Naive thymus-derived CD8-positive, alpha-beta T cell (primary cell): ENCODE results near the gene TNRC18. TPM values are rescaled to one million over a fixed set of nuclear protein-coding genes. Genes with fewer than 3 reads are reported as not detected.
"Not testable (repeated sequence)": the region's sequence is repeated elsewhere in the genome, so short reads cannot be mapped to it uniquely, and the experiment has no call there.

Experiments used
- ATAC-seq, 2 donors: fragments of 150-1000 bp; cut with Tn5 transposase in 1 of 2; sonication (Bioruptor Pico), chemical (Tn5 transposase) in 1 of 2; 1 replicate in 1 of 2; 2 replicates in 1 of 2; pipeline ENCODE4 v1.10.0; 2021; ENCODE audit warnings: mild to moderate bottlenecking in 2 of 2, moderate library complexity in 2 of 2
- POLR2A ChIA-PET: fragments of 350-600 bp; sonication (Branson Sonifier 250); formaldehyde crosslinking; loops from one replicate; lab custom pipeline; 2021; ENCODE audit warnings: antibody characterized with exemption; lab: Charles Lee
- DNase-seq, 10 donors: peaks; one replicate each; pipeline versions ENCODE4 v3.0.0 to v3.0.0-alpha.2; 2020 to 2022
- H3K27ac Mint-ChIP-seq, 10 donors: one replicate each; pipeline ENCODE4 v1.8.0; 2020 to 2022; ENCODE audit warnings: mild to moderate bottlenecking in 10 of 10, mixed read lengths in 10 of 10, moderate library complexity in 4 of 10, inconsistent platforms in 1 of 10
- H3K27me3 Mint-ChIP-seq, 5 donors: one replicate each; pipeline ENCODE4 v1.8.0; 2021 to 2022; ENCODE audit warnings: mixed read lengths in 5 of 5
- H3K36me3 Mint-ChIP-seq, 3 donors: one replicate each; pipeline ENCODE4 v1.8.0; 2020 to 2022; ENCODE audit warnings: mixed read lengths in 3 of 3, mild to moderate bottlenecking in 2 of 3, inconsistent platforms in 1 of 3
- H3K4me1 Mint-ChIP-seq, 4 donors: one replicate each; pipeline ENCODE4 v1.8.0; 2021 to 2022; ENCODE audit warnings: mixed read lengths in 4 of 4
- H3K4me3 Mint-ChIP-seq, 10 donors: one replicate each; pipeline ENCODE4 v1.8.0; 2020 to 2022; ENCODE audit warnings: mild to moderate bottlenecking in 10 of 10, mixed read lengths in 10 of 10, moderate library complexity in 6 of 10, inconsistent platforms in 1 of 10
- H3K9me3 Mint-ChIP-seq, 9 donors: one replicate each; pipeline ENCODE4 v1.8.0; 2020 to 2022; ENCODE audit warnings: mixed read lengths in 9 of 9, mild to moderate bottlenecking in 3 of 9, inconsistent platforms in 1 of 9, moderate library complexity in 1 of 9
- polyA plus RNA-seq, 3 donors: library from polyadenylated mRNA; unstranded; fragments of 300-500 nt; fragmentation: Illumina TruSeq; gene quantifications; one replicate each; pipeline ENCODE4 v1.2.3, GENCODE V29; 2021
- total RNA-seq, 8 experiments: library from RNA in 2 of 8; stranded (reverse) in 2 of 8; gene quantifications; one replicate each; pipeline ENCODE4 v1.2.3 and lab custom pipeline; 2021 to 2026

Gene TNRC18
- 10 to 100 TPM; 41.0 to 42.7 TPM for total RNA-seq
- 1 to 10 TPM in 2 of 3 donors, under 1 TPM in 1; 0.59 to 1.6 (median 1.0) TPM for polyA plus RNA-seq
- 75.1 to 145 (median 90.9) reads per million in 6 experiments for total RNA-seq (lab: John Stamatoyannopoulos, UW)

GRCh38 chr7:5423306-5423975 is at the start of gene TNRC18:
TSS of gene TNRC18 (minus strand) at chr7:5423834. CDS start at chr7:5421246, 2,588 bp downstream.
- peak in 1 of 2 donors; percentile 19 for ATAC-seq
- peak within 1 kb of the TSS in 6 of 10 donors; percentile 36 to 70 (median 54) for H3K27ac Mint-ChIP-seq
- peak within 1 kb of the TSS; percentile 68 to 88 (median 84) for H3K4me3 Mint-ChIP-seq
- POLR2A ChIA-PET, result interaction anchor here (0.7 to 2.8 kb wide), 3 partner anchors 24 to 97 kb away, joined by 3 to 14 read pairs (median 5); no protein-coding TSS in a partner anchor
- H3K27me3 Mint-ChIP-seq, result peaks cover 13 to 66% (median 42%) of the 10 kb centered on the region in 5 donors
- DNase-seq, result peak in 3 of 10 donors; percentile 21 to 26 (median 24)
- H3K9me3 Mint-ChIP-seq, result no peaks in the 10 kb centered on the region
- peaks cover 13 to 62% (median 48%) of the 10 kb centered on the region in 4 donors for H3K4me1 Mint-ChIP-seq
- peaks cover 0 to 5% (median 0%) of the 10 kb centered on the region in 3 donors for H3K36me3 Mint-ChIP-seq

- no peak for ATAC-seq
- H3K27ac Mint-ChIP-seq, result peak overlapping the region in 1 of 10 donors; percentile 56
- POLR2A ChIA-PET, result no interaction called here
- no peak for DNase-seq
- peaks cover 0 to 2% (median 2%) of the 10 kb centered on the region in 3 donors for H3K36me3 Mint-ChIP-seq
- no peaks in the 10 kb centered on the region for H3K27me3 Mint-ChIP-seq
- H3K4me1 Mint-ChIP-seq, result peaks cover 0 to 5% (median 2%) of the 10 kb centered on the region in 4 donors
- no peaks in the 10 kb centered on the region for H3K9me3 Mint-ChIP-seq
- H3K4me3 Mint-ChIP-seq, result no peak overlapping the region
Observed at GRCh38 chr7:5472432-5473315, 49.0 kb upstream of the TNRC18 start.

- H3K27ac Mint-ChIP-seq, H3K27me3 Mint-ChIP-seq, DNase-seq, H3K4me3 Mint-ChIP-seq, POLR2A ChIA-PET, H3K36me3 Mint-ChIP-seq, ATAC-seq, H3K4me1 Mint-ChIP-seq, H3K9me3 Mint-ChIP-seq: not testable (repeated sequence)
Observed at GRCh38 chr7:5471623-5472022, 48.0 kb upstream of the TNRC18 start.

- POLR2A ChIA-PET, result no interaction called here
- no peak overlapping the region for H3K4me3 Mint-ChIP-seq
Observed at GRCh38 chr7:5470816-5471215, 47.2 kb upstream of the TNRC18 start.

GRCh38 chr7:5470167-5470532 is 46.5 kb upstream of the TNRC18 start:
- DNase-seq (no peak), ATAC-seq (no peak)
- Mint-ChIP-seq H3K36me3 (peaks cover 0 to 2% (median 2%) of the 10 kb centered on the region in 3 donors), H3K9me3 (no peaks in the 10 kb centered on the region), H3K27me3 (no peaks in the 10 kb centered on the region), H3K4me1 (peaks cover 0 to 4% (median 0%) of the 10 kb centered on the region in 4 donors), H3K4me3 (no peak overlapping the region), H3K27ac (no peak overlapping the region)
- POLR2A ChIA-PET, result no interaction called here

More at GRCh38 chr7:5470816-5471215, 47.2 kb upstream of the TNRC18 start:
- no peaks in the 10 kb centered on the region for H3K27me3 Mint-ChIP-seq
- H3K9me3 Mint-ChIP-seq, result no peaks in the 10 kb centered on the region
- ATAC-seq (no peak), DNase-seq (no peak)
- no peak overlapping the region for H3K27ac Mint-ChIP-seq
- H3K36me3 Mint-ChIP-seq, result peaks cover 0 to 2% (median 2%) of the 10 kb centered on the region in 3 donors
- peaks cover 0 to 4% (median 0%) of the 10 kb centered on the region in 4 donors for H3K4me1 Mint-ChIP-seq

- Mint-ChIP-seq H3K36me3 (peaks cover 0 to 2% (median 2%) of the 10 kb centered on the region in 3 donors), H3K9me3 (no peaks in the 10 kb centered on the region), H3K4me1 (peaks cover 0 to 4% (median 0%) of the 10 kb centered on the region in 4 donors), H3K27ac (no peak overlapping the region), H3K27me3 (no peaks in the 10 kb centered on the region), H3K4me3 (peak overlapping the region in 1 of 10 donors; percentile 8)
- POLR2A ChIA-PET, result no interaction called here
- no peak for ATAC-seq
- no peak for DNase-seq
Observed at GRCh38 chr7:5469375-5470166, 45.9 kb upstream of the TNRC18 start.

- Mint-ChIP-seq H3K27me3 (no peaks in the 10 kb centered on the region), H3K4me1 (peaks cover 0 to 4% (median under 1%) of the 10 kb centered on the region in 4 donors), H3K4me3 (no peak overlapping the region), H3K36me3 (peaks cover 0 to 1% (median 0%) of the 10 kb centered on the region in 3 donors), H3K27ac (no peak overlapping the region), H3K9me3 (no peaks in the 10 kb centered on the region)
- POLR2A ChIA-PET, result interaction anchor here (0.7 kb wide), 1 partner anchor 29 kb away, joined by 5 read pairs; no protein-coding TSS in a partner anchor
- DNase-seq, result no peak
- no peak for ATAC-seq
Observed at GRCh38 chr7:5467645-5468044, 44.0 kb upstream of the TNRC18 start.

GRCh38 chr7:5466551-5466950 is 42.9 kb upstream of the TNRC18 start:
- DNase-seq, result no peak
- no peak for ATAC-seq
- peaks cover 5 to 7% (median 6%) of the 10 kb centered on the region in 4 donors for H3K4me1 Mint-ChIP-seq
- H3K36me3 Mint-ChIP-seq, result no peaks in the 10 kb centered on the region
- H3K27me3 Mint-ChIP-seq, result no peaks in the 10 kb centered on the region
- no peaks in the 10 kb centered on the region for H3K9me3 Mint-ChIP-seq
- POLR2A ChIA-PET, result no interaction called here
- H3K27ac Mint-ChIP-seq, result peak overlapping the region in 1 of 10 donors; percentile 60
- no peak overlapping the region for H3K4me3 Mint-ChIP-seq

- no peak for ATAC-seq
- Mint-ChIP-seq H3K36me3 (peaks cover 0 to 3% (median 0%) of the 10 kb centered on the region in 3 donors), H3K4me1 (peaks cover 2 to 7% (median 6%) of the 10 kb centered on the region in 4 donors), H3K4me3 (no peak overlapping the region), H3K27ac (no peak overlapping the region), H3K27me3 (peaks cover 0 to 5% (median 0%) of the 10 kb centered on the region in 5 donors), H3K9me3 (no peaks in the 10 kb centered on the region)
- POLR2A ChIA-PET, result no interaction called here
- DNase-seq, result no peak
Observed at GRCh38 chr7:5463031-5463430, 39.4 kb upstream of the TNRC18 start.

GRCh38 chr7:5462216-5462615 is 38.6 kb upstream of the TNRC18 start:
- peak in 5 of 10 donors; percentile 19 to 53 (median 31) for DNase-seq
- H3K9me3 Mint-ChIP-seq, result no peaks in the 10 kb centered on the region

GRCh38 chr7:5458921-5459480 is 35.4 kb upstream of the TNRC18 start:
- Mint-ChIP-seq H3K4me1 (peaks cover 5 to 7% (median 6%) of the 10 kb centered on the region in 4 donors), H3K9me3 (no peaks in the 10 kb centered on the region), H3K27ac (peak overlapping the region in 1 of 10 donors; percentile 63), H3K27me3 (peaks cover 0 to 9% (median 4%) of the 10 kb centered on the region in 5 donors), H3K4me3 (no peak overlapping the region), H3K36me3 (peaks cover 0 to 3% (median 0%) of the 10 kb centered on the region in 3 donors)
- DNase-seq, result no peak
- no peak for ATAC-seq
- POLR2A ChIA-PET, result no interaction called here

More at GRCh38 chr7:5462216-5462615, 38.6 kb upstream of the TNRC18 start:
- Mint-ChIP-seq H3K4me3 (peak overlapping the region in 8 of 10 donors; percentile 38 to 67 (median 50)), H3K27me3 (peaks cover 0 to 5% (median 0%) of the 10 kb centered on the region in 5 donors), H3K4me1 (peaks cover 2 to 7% (median 6%) of the 10 kb centered on the region in 4 donors), H3K27ac (peak overlapping the region in 6 of 10 donors; percentile 28 to 83 (median 76)), H3K36me3 (peaks cover 0 to 3% (median 0%) of the 10 kb centered on the region in 3 donors)
- peak; percentile 42 to 95 for ATAC-seq
- POLR2A ChIA-PET, result no interaction called here
